ENCODE measurements around the gene FAM184A.
"Not testable (repeated sequence)": the region's sequence is repeated elsewhere in the genome, so short reads cannot be mapped to it uniquely, and the experiment has no call there.

FAM184A gene

GRCh38 chr6:119097815-119098361, 19.4 kb upstream of the FAM184A start:
- DNase-seq, result not testable (repeated sequence)

GRCh38 chr6:119096721-119097565, 18.5 kb upstream of the FAM184A start:
- DNase-seq, result no peak

GRCh38 chr6:119090256-119090655, 11.8 kb upstream of the FAM184A start:
- no peak for DNase-seq

GRCh38 chr6:119084784-119085183, 6.3 kb upstream of the FAM184A start:
- DNase-seq, result no peak

GRCh38 chr6:119083007-119083406, 4.5 kb upstream of the FAM184A start:
- no peak for DNase-seq

GRCh38 chr6:119079283-119079809, 882 bp upstream of the FAM184A start:
- no peak for DNase-seq

GRCh38 chr6:119077643-119078375, 655 bp downstream of the FAM184A start:
- no peak for DNase-seq

GRCh38 chr6:119077391-119077642, 1.1 kb downstream of the FAM184A start:
- DNase-seq, result no peak

- no peak for DNase-seq
Observed at GRCh38 chr6:119076576-119077390, 1.7 kb downstream of the FAM184A start.

- DNase-seq, result no peak
Observed at GRCh38 chr6:119076173-119076572, 2.3 kb downstream of the FAM184A start.

GRCh38 chr6:119075200-119075981, 3.1 kb downstream of the FAM184A start:
- DNase-seq, result no peak

GRCh38 chr6:119073307-119074051, 5.0 kb downstream of the FAM184A start:
- DNase-seq, result no peak

GRCh38 chr6:119071576-119071975, 6.9 kb downstream of the FAM184A start:
- DNase-seq, result no peak

- no peak for DNase-seq
Observed at GRCh38 chr6:119067091-119067490, 11.4 kb downstream of the FAM184A start.

GRCh38 chr6:119066517-119066916, 11.9 kb downstream of the FAM184A start:
- no peak for DNase-seq

GRCh38 chr6:119065955-119066354, 12.5 kb downstream of the FAM184A start:
- no peak for DNase-seq

- no peak for DNase-seq
Observed at GRCh38 chr6:119065382-119065781, 13.1 kb downstream of the FAM184A start.

GRCh38 chr6:119063491-119063890, 15.0 kb downstream of the FAM184A start:
- DNase-seq, result no peak

GRCh38 chr6:119061215-119061614, 17.2 kb downstream of the FAM184A start:
- no peak for DNase-seq

- no peak for DNase-seq
Observed at GRCh38 chr6:119060255-119060907, 18.1 kb downstream of the FAM184A start.

GRCh38 chr6:119055069-119055468, 23.4 kb downstream of the FAM184A start:
- DNase-seq, result no peak

All from NCI-H2227 treated with DMSO at 0.1 percent for 48 hours (cell line).